RWPE2 (cell line): Measurements from ENCODE around the gene FNIP2.

ENCODE experiments used
- ATAC-seq: fragments of 200-7000 bp; cut with Tn5 transposase; 3 replicates; pipeline ENCODE4 v1.9.1; 2021; ENCODE audit warnings: low read depth
- DNase-seq: peaks from one replicate; pipeline ENCODE4 v3.0.0-alpha.2; 2020; ENCODE audit warnings: low spot score
- H3K27ac ChIP-seq: fragments of 450-650 bp; 2 replicates; pipeline ENCODE4 v1.5.1; 2017; ENCODE audit warnings: mild to moderate bottlenecking; ENCODE audit not compliant: poor library complexity, severe bottlenecking
- H3K27me3 ChIP-seq: fragments of 250-450 bp; sonication (Bioruptor Pico); 2 replicates; pipeline ENCODE4 v1.5.1; 2021; ENCODE audit warnings: mild to moderate bottlenecking, moderate library complexity; ENCODE audit not compliant: insufficient read depth, poor library complexity, severe bottlenecking
- H3K36me3 ChIP-seq: fragments of 250-450 bp; sonication (Bioruptor Pico); 2 replicates; pipeline ENCODE4 v1.5.1; 2020; ENCODE audit warnings: low read depth, mild to moderate bottlenecking, moderate library complexity
- H3K4me1 ChIP-seq: fragments of 250-450 bp; sonication (Bioruptor Pico); 2 replicates; pipeline ENCODE4 v1.5.1; 2021; ENCODE audit warnings: mild to moderate bottlenecking, moderate library complexity; ENCODE audit not compliant: insufficient read depth, poor library complexity, severe bottlenecking
- H3K4me3 ChIP-seq: fragments of 250-450 bp; sonication (Bioruptor Pico); 2 replicates; pipeline ENCODE4 v1.5.1; 2021; ENCODE audit warnings: mild to moderate bottlenecking, moderate library complexity; ENCODE audit not compliant: severe bottlenecking
- H3K9me3 ChIP-seq: fragments of 250-450 bp; sonication (Bioruptor Pico); 2 replicates; pipeline ENCODE4 v1.5.1; 2021; ENCODE audit warnings: mild to moderate bottlenecking, moderate library complexity; ENCODE audit not compliant: severe bottlenecking
- TF ChIP-seq, protein P1 (sequence below): fragments of 450-650 bp; IDR thresholded peaks from one replicate; pipeline ENCODE4 v1.5.1; 2017; ENCODE audit warnings: mild to moderate bottlenecking, moderate library complexity; ENCODE audit not compliant: poor library complexity, severe bottlenecking

Gene FNIP2

DNA sequence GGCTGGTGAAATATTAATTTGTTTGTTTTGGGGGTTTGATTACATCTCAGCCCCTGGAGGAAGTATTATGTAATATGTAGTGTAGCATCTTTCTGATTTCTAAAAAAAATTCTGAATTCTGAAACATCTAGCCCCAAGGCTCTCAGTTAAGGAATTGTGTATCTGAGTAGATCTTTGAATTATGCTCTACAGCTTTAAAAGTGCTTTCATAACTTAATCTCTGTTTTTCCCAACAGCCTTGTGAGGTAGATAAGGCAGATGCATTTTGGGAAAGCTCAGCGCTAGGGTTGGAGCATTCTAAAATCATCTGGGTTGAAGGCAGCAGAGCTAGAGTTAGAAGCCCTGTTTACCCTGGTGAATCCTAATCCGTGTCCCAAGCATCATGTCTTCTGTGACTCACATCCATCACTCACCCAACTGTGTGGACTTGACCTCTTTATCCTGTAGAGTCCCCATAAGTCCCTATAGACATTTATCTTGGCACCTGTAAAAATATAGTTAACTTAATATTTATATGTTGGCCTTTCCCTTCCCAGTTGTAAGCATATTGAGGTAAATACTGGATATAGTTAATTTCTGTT is 49.8 kb downstream of the FNIP2 start:
- no peaks in the 10 kb centered on the region for H3K4me1 ChIP-seq
- no peaks in the 10 kb centered on the region for H3K27me3 ChIP-seq
- TF ChIP-seq, protein P1, sequence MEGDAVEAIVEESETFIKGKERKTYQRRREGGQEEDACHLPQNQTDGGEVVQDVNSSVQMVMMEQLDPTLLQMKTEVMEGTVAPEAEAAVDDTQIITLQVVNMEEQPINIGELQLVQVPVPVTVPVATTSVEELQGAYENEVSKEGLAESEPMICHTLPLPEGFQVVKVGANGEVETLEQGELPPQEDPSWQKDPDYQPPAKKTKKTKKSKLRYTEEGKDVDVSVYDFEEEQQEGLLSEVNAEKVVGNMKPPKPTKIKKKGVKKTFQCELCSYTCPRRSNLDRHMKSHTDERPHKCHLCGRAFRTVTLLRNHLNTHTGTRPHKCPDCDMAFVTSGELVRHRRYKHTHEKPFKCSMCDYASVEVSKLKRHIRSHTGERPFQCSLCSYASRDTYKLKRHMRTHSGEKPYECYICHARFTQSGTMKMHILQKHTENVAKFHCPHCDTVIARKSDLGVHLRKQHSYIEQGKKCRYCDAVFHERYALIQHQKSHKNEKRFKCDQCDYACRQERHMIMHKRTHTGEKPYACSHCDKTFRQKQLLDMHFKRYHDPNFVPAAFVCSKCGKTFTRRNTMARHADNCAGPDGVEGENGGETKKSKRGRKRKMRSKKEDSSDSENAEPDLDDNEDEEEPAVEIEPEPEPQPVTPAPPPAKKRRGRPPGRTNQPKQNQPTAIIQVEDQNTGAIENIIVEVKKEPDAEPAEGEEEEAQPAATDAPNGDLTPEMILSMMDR: no peak
- H3K9me3 ChIP-seq: no peaks in the 10 kb centered on the region
- ATAC-seq (no peak), DNase-seq (no peak)
- H3K36me3 ChIP-seq: no peaks in the 10 kb centered on the region
- H3K4me3 ChIP-seq: no peak overlapping the region
- no peak overlapping the region for H3K27ac ChIP-seq

DNA sequence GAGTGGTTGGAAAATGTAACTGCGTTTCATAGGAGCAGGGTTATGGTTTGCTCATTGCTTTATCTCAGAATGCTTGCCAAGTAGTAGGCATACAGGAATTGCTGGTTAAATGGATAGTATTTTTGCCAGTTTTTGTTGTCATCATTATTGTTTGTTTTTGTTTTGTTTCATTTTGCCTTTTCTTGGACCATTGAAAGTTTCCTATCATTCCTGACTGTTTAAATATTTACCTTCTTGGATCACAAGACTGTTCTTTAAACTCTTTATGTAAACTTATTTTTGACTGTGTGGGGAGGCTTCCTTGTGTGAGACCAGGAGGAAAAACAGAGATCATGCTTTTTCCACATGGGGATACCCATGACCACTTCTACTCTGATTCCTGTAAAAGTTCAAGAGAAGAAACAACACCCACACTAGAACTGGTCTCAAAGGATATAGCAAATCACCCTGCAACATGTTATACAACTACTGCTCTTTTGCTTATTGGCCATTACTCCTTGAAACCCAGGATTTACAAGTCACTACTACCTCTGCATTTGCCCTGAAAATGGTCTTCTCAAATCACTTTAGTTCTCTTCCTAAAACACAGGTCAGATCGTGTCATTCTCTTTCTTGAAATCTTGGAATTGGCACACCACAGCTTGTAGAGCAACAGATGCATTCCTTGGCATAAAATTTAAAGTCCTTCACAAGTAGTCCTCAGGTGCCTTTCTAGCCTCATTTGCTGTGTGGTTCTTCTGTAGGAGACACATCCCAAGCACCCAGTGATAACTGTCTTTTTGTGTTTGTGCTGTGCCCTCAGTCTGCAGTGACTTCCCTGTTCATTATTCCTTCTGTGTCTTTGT is 51.3 kb downstream of the FNIP2 start:
- H3K4me1 ChIP-seq: no peaks in the 10 kb centered on the region
- ATAC-seq (no peak), DNase-seq (no peak)
- no peaks in the 10 kb centered on the region for H3K36me3 ChIP-seq
- no peak overlapping the region for H3K4me3 ChIP-seq
- H3K27me3 ChIP-seq: no peaks in the 10 kb centered on the region
- no peak overlapping the region for H3K27ac ChIP-seq
- H3K9me3 ChIP-seq: no peaks in the 10 kb centered on the region
- TF ChIP-seq, protein P1: no peak

DNA sequence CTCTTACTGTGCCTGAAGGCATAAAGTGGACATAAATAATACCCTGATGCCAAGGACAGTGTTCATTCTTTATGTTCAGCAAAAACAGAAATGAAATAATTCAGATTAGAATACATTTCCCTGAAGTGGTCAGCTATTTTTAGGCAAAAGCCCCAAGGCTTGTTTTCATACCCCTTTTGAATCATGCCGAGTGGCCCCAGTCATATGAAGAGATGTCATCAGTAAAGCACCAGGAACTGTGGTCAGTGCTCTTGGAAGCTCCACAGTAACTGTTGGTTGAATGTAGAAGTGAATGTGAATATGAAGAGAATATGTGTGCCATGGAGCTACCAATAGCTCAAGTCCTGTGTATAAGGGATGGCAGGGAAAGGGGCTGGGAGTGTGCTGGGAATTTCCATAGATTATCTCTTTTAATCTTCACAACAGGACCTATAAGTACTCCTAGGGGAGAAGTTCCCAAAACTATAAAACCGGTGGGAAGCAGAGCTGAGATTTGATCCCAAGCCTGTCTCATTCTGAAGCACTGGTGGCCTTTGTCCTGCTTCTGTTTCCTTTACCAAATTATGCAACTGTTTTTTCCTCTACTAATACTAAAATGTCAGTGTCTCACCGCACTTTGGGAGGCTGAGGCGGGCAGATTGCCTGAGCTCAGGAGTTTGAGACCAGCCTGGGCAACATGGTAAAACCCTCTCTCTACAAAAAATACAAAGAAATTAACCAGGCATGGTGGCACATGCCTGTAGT is 52.6 kb downstream of the FNIP2 start:
- Histone ChIP-seq H3K36me3 (no peaks in the 10 kb centered on the region), H3K27ac (no peak overlapping the region), H3K4me1 (no peaks in the 10 kb centered on the region), H3K4me3 (no peak overlapping the region), H3K9me3 (no peaks in the 10 kb centered on the region), H3K27me3 (no peaks in the 10 kb centered on the region)
- TF ChIP-seq, protein P1: no peak
- no peak for ATAC-seq
- DNase-seq: no peak

GRCh38 chr4:158822348-158822747 is 53.5 kb downstream of the FNIP2 start:
- DNase-seq: no peak
- no peak overlapping the region for H3K27ac ChIP-seq
- ATAC-seq: no peak

More at GRCh38 chr4:158822348-158822747, 53.5 kb downstream of the FNIP2 start:
- H3K36me3 ChIP-seq: no peaks in the 10 kb centered on the region
- H3K27me3 ChIP-seq: no peaks in the 10 kb centered on the region
- H3K4me3 ChIP-seq: no peak overlapping the region
- peaks cover 3% of the 10 kb centered on the region for H3K4me1 ChIP-seq
- TF ChIP-seq, protein P1: no peak
- H3K9me3 ChIP-seq: no peaks in the 10 kb centered on the region
